CD4-positive, alpha-beta T cell treated with Interferon gamma for 1 hour (primary cell): ENCODE measurements around the gene INSM1.
"Not testable (repeated sequence)": the region's sequence is repeated elsewhere in the genome, so short reads cannot be mapped to it uniquely, and the experiment has no call there.

Experiments
- DNase-seq: peaks from one replicate; pipeline ENCODE4 v3.0.0-alpha.2; 2020

INSM1 gene

DNA sequence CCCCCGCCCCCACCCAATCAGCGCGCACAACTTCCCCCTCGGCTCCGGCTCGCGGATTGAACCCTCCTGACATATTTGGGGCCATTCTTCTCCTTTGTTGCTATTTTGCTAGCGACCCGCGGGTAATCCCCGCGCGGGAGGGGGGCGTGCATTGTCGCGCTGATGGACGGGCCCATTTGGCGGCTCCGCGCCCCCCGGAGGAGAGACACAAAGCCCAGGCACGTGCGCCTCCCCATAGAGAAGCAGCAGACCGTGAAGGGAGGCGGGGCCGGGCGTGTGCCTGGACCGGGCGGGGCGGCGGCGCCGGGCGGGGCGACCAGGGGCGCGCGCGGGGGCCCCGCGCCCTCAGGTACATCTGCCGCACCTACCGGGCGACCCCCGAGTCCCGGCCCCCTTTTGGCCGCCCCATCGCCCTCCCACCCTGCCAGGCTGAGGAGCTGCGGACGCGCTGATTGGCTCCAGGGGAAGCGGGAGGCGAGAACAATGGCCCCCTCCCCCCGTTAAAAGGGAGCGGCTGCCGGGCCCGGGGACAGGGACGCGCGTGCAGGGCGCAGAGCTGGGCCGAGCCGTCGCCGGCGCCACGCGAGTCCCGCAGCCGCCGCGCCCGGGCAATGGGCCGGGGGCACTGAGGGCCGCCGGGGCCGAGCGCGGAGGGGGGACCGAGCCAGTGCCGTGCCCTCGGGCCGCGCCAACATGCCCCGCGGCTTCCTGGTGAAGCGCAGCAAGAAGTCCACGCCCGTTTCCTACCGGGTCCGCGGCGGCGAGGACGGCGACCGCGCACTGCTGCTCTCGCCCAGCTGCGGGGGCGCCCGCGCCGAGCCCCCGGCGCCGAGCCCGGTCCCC, at the start of gene INSM1:
INSM1 (plus strand) TSS at position 530 of the 843 bp plus-strand sequence; CDS start at position 694, 164 bp downstream.
- no peak for DNase-seq

DNA sequence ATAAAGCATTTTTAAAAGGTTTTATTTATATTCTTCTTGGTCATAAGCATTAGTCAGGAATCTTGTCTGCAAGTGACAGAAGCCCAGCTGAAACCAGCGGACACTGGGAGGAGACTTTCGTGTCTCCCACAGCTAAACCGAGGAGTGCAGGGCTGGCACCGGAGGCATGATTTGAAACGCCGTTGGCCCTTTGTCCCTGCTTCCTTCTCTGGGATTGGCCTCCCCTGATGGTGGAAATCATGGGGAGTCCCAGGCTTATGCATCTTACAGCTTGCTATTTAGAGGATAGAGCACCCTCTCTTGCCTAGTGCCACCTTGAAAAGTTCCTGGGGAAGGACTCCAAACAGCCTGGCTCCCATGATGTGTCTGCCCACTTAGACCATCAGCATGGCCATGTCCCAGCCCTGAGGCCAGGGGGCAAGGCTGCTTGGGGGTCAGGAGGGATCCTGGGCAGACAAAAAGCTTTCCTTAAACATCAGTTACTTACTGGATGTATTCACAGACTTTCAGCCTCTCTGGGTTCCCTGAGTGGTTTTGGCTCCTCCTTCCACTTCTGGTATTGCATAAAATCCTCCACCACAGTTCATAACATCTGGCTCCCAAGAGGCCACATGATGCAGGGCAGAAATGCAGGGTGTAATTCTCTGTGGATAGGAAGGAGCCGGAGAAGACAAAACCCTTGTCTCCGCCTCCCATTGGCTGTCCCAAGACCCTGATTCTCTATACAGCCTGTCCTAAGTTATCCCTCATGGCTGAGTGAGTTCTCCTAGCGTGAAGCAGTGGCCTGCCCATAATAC, 49.3 kb upstream of the INSM1 start:
- no peak for DNase-seq

- DNase-seq = no peak
Measured at GRCh38 chr20:20321134-20321533, 46.8 kb upstream of the INSM1 start.

DNA sequence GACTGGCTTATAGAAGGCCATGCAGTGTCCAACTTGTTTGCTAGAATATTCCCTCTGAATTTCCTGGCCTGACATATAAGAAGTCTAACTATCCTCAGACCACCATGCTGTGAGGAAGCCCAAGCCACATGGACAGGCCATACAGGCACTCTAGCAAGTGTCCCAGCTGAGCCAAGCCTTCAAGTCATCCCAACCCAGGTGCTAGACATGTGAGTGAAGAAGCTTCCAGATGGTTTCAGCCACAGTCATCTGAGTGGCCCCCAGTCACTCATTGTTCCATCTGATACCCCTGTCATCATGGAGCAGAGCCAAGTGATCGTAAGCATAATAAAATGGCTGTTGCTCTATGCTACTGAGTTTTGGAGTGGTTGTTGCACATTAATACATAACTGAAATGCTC, 46.0 kb upstream of the INSM1 start:
- DNase-seq = no peak

GRCh38 chr20:20322912-20323311, 45.0 kb upstream of the INSM1 start:
- no peak for DNase-seq

DNA sequence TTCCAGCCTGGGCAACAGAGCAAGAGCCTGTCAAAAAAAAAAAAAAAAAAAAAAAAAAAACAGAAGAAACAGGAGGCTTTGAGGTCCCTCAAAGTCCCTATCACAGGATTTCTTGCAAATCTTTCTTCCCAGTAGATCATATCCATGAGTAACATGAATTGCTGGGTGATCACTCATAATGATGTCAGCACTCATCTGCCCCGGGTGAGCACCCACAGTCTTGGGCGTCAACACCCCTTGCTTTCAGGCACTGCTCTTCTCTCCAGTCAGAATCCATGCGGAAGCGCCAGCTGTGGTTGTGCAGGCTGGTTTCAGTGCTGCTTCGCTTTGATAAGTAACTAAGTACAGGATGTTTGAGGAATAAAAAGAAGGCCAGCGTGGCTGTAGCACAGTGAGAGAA, 40.2 kb upstream of the INSM1 start:
- no peak for DNase-seq

DNA sequence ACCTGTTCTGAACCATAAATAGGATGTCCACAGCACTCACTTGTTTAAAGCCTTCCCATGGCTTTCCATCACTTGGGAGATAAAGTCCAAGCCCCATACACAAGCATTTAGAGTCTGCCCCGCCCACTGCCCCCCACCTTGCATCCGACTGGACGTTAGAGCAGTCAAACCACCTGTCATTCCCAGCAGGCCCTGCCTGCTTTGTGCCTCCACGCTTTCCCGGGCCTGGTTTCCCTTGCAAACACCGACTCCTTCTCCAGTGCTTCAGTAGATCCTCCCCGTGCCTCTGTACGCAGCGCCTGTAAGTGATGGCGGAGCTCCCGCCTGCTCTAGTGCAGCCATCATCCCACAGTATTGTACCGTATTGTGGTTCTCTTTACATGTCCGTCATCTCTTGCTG, 38.3 kb upstream of the INSM1 start:
- no peak for DNase-seq

- DNase-seq = no peak
Measured at GRCh38 chr20:20331156-20331555, 36.7 kb upstream of the INSM1 start.

DNA sequence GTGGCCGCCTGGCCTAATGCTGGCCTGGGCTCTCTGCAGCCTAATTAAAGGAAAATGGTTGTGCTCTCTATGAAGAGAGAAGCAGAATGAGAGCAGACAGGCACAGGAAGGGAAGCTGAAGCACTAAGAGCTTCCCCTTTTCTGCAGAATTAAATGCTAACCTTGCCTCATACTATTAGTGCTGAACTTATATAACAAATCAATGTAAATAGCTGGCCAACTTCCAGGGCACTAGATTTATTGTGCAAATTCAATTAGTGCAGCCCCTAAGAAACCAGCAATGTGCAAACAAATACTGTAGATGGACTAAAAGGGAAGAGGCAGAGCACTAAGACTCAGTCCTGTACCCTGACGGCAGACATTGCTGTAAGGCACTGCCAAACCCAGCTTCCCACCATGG, 36.1 kb upstream of the INSM1 start:
- no peak for DNase-seq

GRCh38 chr20:20333866-20334265, 34.0 kb upstream of the INSM1 start:
- DNase-seq = peak; percentile 9

GRCh38 chr20:20334489-20334888, 33.4 kb upstream of the INSM1 start:
- DNase-seq = no peak

- DNase-seq = no peak
Measured at GRCh38 chr20:20338133-20338730, 29.7 kb upstream of the INSM1 start.

- no peak for DNase-seq
Measured at GRCh38 chr20:20340443-20340842, 27.5 kb upstream of the INSM1 start.

- no peak for DNase-seq
Measured at GRCh38 chr20:20341371-20341770, 26.5 kb upstream of the INSM1 start.

DNA sequence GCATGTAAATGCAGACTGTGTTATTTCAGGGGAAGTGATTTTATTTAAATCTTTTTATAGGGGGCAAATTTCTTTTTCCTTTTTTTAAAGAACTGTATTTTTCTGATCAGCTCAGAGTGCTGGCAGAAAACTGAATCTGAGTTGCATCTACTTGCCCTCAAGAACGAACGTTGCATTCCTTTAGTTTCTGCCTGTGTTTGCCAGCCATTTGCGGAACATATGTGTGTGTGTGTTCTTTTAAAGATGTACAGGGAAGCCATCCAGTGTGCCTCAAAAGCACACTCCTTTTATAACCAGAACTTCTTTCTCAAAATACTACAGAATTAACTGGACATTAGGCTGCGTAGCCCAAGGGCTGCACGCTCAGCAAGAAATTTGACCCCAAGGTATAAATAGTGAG, 25.8 kb upstream of the INSM1 start:
- DNase-seq = no peak

- DNase-seq = no peak
Measured at GRCh38 chr20:20343932-20344331, 24.0 kb upstream of the INSM1 start.

GRCh38 chr20:20344476-20344875, 23.4 kb upstream of the INSM1 start:
- DNase-seq = no peak

DNA sequence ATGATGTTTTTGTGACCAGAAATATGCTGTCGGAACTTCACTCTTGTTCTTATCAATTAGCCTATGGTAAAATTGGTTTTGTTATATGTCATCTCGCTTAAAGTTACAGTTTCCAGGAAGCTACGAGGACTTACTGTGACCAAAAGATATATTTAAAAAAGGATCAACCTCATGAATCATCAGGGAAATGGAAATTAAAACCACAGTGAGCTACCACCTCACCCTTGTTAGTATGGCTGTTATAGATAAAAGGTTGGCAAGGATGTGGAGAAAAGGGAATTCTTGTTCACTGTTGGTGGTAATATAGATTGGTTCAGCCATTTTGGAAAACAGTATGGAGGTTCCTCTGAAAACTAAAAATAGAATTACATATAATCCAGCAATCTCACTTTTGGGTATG, 14.3 kb upstream of the INSM1 start:
- no peak for DNase-seq

DNA sequence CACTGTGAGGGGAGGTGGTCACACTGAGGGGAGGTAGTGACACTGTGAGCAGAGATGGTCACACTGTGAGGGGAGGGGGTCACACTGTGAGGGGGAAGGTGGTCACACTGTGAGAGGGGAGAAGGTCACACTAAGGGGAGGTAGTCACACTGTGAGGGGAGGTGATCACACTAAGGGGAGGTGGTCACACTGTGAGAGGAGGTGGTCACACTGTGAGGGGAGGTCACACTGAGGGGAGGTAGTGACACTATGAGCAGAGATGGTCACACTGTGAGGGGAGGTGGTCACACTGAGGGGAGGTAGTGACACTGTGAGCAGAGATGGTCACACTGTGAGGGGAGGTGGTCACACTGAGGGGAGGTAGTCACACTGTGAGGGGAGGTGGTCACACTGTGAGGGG, 12.4 kb upstream of the INSM1 start:
- DNase-seq = not testable (repeated sequence)

DNA sequence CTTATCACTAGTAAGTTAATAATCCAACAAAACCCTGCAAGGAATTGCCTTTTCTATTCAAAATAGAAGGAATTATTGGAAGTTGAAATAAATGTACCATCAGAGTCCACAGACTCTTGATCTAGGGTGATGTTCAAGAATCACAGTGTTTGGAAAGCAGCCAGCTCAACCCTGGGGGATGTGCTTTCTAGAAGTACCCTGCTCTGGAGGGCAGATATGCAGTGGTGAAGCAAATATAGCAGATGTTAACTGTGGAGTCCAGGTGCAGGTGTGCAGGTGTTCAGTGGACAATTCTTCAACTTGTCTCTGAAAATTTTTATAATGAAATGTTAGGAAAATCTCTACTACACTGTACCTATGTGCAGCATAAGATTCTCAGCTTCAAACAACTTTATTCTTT, 9.1 kb upstream of the INSM1 start:
- DNase-seq = no peak

DNA sequence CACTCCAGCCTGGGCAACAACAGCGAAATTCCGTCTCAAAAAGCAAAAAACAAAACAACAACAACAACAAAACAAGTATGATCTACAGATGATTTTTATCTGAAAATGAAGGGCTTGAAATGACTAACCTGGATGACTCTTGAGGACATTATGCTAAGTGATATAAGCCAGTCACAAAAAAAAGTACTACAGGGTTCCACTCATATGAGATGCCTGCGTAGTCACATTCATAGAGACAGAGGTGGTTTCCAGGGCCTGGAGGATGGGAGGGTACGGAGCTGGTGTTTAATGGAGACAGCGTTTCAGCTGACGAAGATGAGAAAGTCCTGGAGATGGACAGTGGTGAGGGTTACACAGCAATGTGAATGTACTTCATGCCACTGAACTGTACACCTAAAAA, 8.3 kb upstream of the INSM1 start:
- DNase-seq = no peak

DNA sequence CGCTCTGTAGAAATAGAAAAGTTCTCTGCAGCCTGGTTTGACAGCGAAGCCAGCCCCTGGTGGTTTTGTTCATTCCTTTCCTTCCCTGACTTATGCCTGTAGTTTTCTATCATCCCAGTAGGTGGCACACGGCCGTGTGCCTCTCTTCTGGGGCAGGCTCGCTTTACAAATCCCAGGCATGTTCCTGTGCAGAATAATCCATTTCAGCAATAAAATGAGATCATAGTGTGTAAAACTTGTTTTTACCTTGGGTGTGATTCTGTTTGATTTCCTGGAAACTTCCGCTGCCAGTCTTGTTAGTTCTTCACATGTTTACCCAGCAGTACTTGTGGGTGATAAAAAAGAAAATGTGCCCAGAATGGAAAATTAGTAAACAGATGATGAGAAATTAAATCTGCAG, 7.4 kb upstream of the INSM1 start:
- peak; percentile 15 for DNase-seq

- no peak for DNase-seq
Measured at GRCh38 chr20:20362774-20363433, 5.0 kb upstream of the INSM1 start.
